Psoas muscle (tissue), 8 donors: ENCODE measurements around the gene RTF1. TPM values are rescaled to one million over a fixed set of nuclear protein-coding genes. Genes with fewer than 3 reads are reported as not detected.

Experiments used
- ATAC-seq, 4 donors: fragments of 200-7000 bp; cut with Tn5 transposase; one replicate each; pipeline ENCODE4 v1.9.1; 2020; ENCODE audit warnings: moderate library complexity in 3 of 4, mild to moderate bottlenecking in 2 of 4
- DNase-seq, 2 donors: peaks; one replicate each; pipeline ENCODE4 v3.0.0-alpha.2; 2020
- H3K27ac ChIP-seq: fragments of 200-600 bp; one replicate; pipeline ENCODE4 v1.8.0; 2022
- H3K27me3 ChIP-seq, 3 donors: fragments of 200-600 bp in 1 of 3; one replicate each; pipeline versions ENCODE4 v1.6.1 to v1.8.0; 2013 to 2022; ENCODE audit warnings: low read length in 2 of 3, mild to moderate bottlenecking in 2 of 3, moderate library complexity in 1 of 3; ENCODE audit not compliant: insufficient read depth in 3 of 3
- H3K36me3 ChIP-seq, 2 donors: fragments of 200-600 bp in 1 of 2; one replicate each; pipeline versions ENCODE4 v1.6.1 to v1.8.0; 2013 to 2022; ENCODE audit warnings: low read depth in 1 of 2, mild to moderate bottlenecking in 1 of 2, moderate library complexity in 1 of 2; ENCODE audit not compliant: insufficient read depth in 1 of 2
- H3K4me1 ChIP-seq: fragments of 200-600 bp; one replicate; pipeline ENCODE4 v1.8.0; 2022
- H3K4me3 ChIP-seq: fragments of 200-600 bp; one replicate; pipeline ENCODE4 v1.8.0; 2022; ENCODE audit warnings: mild to moderate bottlenecking
- H3K9me3 ChIP-seq: fragments of 200-600 bp; one replicate; pipeline ENCODE4 v1.8.0; 2022
- WGBS, 3 donors: extraction: QIAGEN DNeasy Blood & Tissue Kit; methylation state at CpG; one replicate each; pipeline versions ENCODE4 v1.1.6 to v1.1.7; 2013; 5-methylcytosine and 5-hydroxymethylcytosine counted together
- intact Hi-C, 2 donors: fragments of 100-400 bp; cut with DNase I; formaldehyde crosslinking; loops; one replicate each; pipeline versions ENCODE4 v1.11.0 to v1.14.2; 2022
- polyA plus RNA-seq, 3 donors: library from polyadenylated mRNA; stranded (reverse); fragments of 200-250 nt; gene quantifications; one replicate each; pipeline ENCODE4 v1.2.3, GENCODE V29; 2013
- total RNA-seq, 4 donors: library from RNA; stranded (reverse); fragmentation: NEBNext Ultra II Directional in 2 of 4; extraction: Animal tissue kit (Norgen Biotek cat#: 25700) in 2 of 4; gene quantifications; one replicate each; pipeline versions ENCODE4 v1.2.1 to v1.2.4, GENCODE V29; 2021 to 2023
- TF ChIP-seq, protein P1 (sequence below): fragments of 200-600 bp; IDR thresholded peaks from one replicate; pipeline ENCODE4 v1.8.0; 2022; ENCODE audit warnings: antibody characterized with exemption
- donor health status: healthy with polysubstance abuse.
- donor health status: DM: no; HTN: no; CAD: no; lungs with moderate emphysema.
- donor health status: Bipolar disorder and iron deficiency.
- donor health status: healthy.
- donor health status: DM: yes; HTN: yes; CAD: no.
- donor health status: DM: no; HTN: no; CAD: no.
- donor health status: DM: no; HTN: no; CAD: no.
- donor health status: DM: yes; HTN: yes; CAD: no.

The RTF1 gene
- total and polyA plus RNA-seq, 7 donors = 12.2 to 40.3 (median 28.4) TPM

DNA sequence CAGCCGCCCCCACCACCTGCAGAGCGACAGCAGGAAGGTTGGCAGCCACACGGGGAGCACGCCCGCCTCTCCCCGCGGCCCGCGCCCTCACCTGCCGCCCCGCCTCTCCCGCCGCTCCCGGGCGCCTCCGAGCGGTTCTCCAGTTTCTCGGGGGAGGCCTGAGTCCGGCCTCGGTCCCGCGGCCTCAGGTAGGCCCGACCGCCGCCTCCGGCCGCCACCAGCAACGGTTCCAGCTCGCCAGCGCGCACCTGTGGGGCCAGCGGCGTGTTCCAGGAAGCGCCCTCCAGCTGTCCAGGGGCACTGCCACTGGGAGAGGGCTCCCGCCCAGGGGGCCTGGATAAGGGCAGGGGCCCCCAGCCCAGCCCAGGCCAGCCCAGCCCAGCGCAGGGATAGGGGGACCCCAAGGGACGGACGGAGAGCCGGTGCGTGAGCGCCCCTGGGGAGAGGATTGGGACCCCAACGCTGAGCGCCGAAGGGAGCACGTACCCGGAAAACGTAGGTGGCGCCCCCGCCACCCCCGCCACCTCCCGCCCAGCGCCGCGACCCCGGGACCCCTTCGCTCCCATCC is 94.5 kb downstream of the RTF1 start:
- intact Hi-C loops = no loop called here
- ATAC-seq = no peak
- Histone ChIP-seq H3K4me3 (peak overlapping the region; percentile 54), H3K9me3 (no peaks in the 10 kb centered on the region), H3K36me3 (no peaks in the 10 kb centered on the region), H3K27me3 (peaks cover 0 to 34% (median 26%) of the 10 kb centered on the region in 3 donors), H3K27ac (no peak overlapping the region), H3K4me1 (peaks cover 22% of the 10 kb centered on the region)
- TF ChIP-seq, protein P1, sequence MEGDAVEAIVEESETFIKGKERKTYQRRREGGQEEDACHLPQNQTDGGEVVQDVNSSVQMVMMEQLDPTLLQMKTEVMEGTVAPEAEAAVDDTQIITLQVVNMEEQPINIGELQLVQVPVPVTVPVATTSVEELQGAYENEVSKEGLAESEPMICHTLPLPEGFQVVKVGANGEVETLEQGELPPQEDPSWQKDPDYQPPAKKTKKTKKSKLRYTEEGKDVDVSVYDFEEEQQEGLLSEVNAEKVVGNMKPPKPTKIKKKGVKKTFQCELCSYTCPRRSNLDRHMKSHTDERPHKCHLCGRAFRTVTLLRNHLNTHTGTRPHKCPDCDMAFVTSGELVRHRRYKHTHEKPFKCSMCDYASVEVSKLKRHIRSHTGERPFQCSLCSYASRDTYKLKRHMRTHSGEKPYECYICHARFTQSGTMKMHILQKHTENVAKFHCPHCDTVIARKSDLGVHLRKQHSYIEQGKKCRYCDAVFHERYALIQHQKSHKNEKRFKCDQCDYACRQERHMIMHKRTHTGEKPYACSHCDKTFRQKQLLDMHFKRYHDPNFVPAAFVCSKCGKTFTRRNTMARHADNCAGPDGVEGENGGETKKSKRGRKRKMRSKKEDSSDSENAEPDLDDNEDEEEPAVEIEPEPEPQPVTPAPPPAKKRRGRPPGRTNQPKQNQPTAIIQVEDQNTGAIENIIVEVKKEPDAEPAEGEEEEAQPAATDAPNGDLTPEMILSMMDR = no peak
- WGBS, 3 donors = 8 to 11% (median 10%) methylated on average over 28 to 56 of the region's 56 CpGs
- no peak for DNase-seq

DNA sequence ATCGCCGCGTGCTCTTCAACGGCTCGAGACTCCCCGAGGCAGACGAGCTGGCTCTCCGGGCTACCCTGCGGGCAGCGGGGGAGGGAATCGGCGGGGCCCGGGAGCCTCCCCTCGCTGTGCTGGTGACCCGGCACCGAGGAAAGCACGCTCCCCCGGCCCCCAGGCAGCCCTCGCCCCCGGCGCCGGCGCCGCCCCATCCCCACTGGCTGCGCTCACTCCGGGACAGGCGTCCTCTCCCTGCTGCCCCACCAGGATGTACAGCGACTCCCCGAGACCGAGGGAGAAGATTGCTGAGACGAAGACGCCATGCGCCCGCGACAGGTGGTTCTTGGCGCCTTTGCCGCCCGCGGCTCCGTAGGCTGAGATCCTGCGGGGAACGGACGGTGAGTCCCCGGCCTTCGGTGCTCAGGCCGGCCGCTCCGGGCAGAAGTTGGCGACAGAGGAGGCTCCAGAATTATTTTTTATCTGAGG is 95.0 kb downstream of the RTF1 start:
- H3K36me3 ChIP-seq = peaks cover 0 to 2% of the 10 kb centered on the region in 2 donors
- H3K4me1 ChIP-seq = peaks cover 22% of the 10 kb centered on the region
- peak overlapping the region; percentile 54 for H3K4me3 ChIP-seq
- ATAC-seq (peak in 3 of 4 donors; percentile 22 to 32 (median 25)), DNase-seq (no peak)
- H3K27ac ChIP-seq = no peak overlapping the region
- TF ChIP-seq, protein P1 = no peak
- H3K9me3 ChIP-seq = no peaks in the 10 kb centered on the region
- peaks cover 0 to 34% (median 26%) of the 10 kb centered on the region in 3 donors for H3K27me3 ChIP-seq
- intact Hi-C loops = no loop called here
- WGBS, 3 donors = 1 to 2% (median 2%) methylated on average over 27 to 49 of the region's 49 CpGs

DNA sequence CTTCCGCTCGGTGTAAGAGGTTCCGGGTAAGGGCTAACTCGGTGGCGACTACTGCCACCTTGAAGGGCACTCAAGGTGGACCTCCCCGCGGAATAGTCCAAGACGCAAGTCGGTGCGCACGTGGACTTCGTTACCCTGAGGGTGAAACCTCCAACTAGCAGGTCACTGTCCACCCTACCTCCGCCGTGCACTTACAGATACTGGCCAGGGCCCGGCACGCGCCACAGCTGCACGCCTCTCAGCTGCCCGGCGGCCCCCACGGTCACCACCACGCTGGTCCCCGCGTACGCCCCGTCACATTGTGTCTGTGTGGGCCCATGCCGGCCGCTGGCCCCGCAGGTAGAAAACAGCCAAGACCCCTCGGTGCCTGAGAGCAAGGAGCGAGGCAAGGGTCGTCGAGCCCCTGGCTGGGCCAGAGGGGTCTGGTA is 95.6 kb downstream of the RTF1 start:
- no peak overlapping the region for H3K27ac ChIP-seq
- peak overlapping the region; percentile 54 for H3K4me3 ChIP-seq
- 4 to 6% (median 5%) methylated on average over 31 to 33 of the region's 33 CpGs for WGBS, 3 donors

DNA sequence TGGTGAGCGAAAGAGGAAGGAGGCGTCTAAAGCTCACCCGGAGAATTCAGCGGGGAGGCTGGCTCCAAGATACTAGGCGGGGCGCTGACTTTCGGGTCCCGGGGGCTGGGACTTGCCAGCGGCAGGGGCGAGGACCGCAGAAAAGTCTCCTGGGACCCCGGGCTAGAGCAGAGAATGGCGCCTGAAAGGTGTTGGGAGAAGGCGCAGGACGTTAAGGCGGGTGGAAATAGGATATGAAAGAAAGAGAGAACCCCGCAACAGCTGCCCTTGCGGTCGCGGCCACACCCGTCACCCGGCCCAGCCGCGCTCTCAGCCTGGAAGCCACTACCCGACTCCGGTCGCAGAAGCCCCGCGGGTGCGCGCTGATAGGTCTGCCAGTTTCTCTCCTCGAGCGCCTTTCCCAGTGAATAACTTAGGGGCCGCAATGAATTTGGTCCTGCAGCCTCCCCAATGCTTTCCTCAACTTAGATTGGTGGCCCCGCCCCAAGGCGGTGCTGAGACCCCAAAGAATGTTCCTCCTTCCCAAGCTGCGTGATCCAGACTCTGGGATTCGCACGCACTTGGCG is 96.1 kb downstream of the RTF1 start:
- DNase-seq (no peak), ATAC-seq (peak; percentile 59 to 81 (median 72))
- H3K4me3 ChIP-seq = peak overlapping the region; percentile 54
- H3K27ac ChIP-seq = no peak overlapping the region
- H3K9me3 ChIP-seq = no peaks in the 10 kb centered on the region
- WGBS, 3 donors = 1% methylated on average over 34 to 40 of the region's 40 CpGs
- TF ChIP-seq, protein P1 = no peak
- H3K27me3 ChIP-seq = peaks cover 0 to 34% (median 26%) of the 10 kb centered on the region in 3 donors
- H3K36me3 ChIP-seq = peaks cover 0 to 13% of the 10 kb centered on the region in 2 donors
- peaks cover 22% of the 10 kb centered on the region for H3K4me1 ChIP-seq
- intact Hi-C loops = no loop called here

More for the DNA sequence above, 95.6 kb downstream of the RTF1 start:
- DNase-seq (no peak), ATAC-seq (peak in 3 of 4 donors; percentile 25 to 48 (median 40))
- TF ChIP-seq, protein P1 = no peak
- H3K36me3 ChIP-seq = peaks cover 0 to 8% of the 10 kb centered on the region in 2 donors
- intact Hi-C loops = no loop called here
- peaks cover 0 to 34% (median 26%) of the 10 kb centered on the region in 3 donors for H3K27me3 ChIP-seq
- H3K9me3 ChIP-seq = no peaks in the 10 kb centered on the region
- H3K4me1 ChIP-seq = peaks cover 22% of the 10 kb centered on the region
